GM18520 (cell line): ENCODE results near the gene PPP3R1.
"Not testable (repeated sequence)": the region's sequence is repeated elsewhere in the genome, so short reads cannot be mapped to it uniquely, and the experiment has no call there.

Source experiments
- ATAC-seq: cut with Tn5 transposase; IDR thresholded peaks from one replicate; pipeline ENCODE4 v1.9.1; 2021; ENCODE audit not compliant: unreplicated experiment

The PPP3R1 gene

GRCh38 chr2:68190991-68191731 lies 61.2 kb downstream of the PPP3R1 start:
- ATAC-seq, result no peak

- no peak for ATAC-seq
Measured at GRCh38 chr2:68189991-68190784, 62.1 kb downstream of the PPP3R1 start.

GRCh38 chr2:68188831-68189230 lies 63.5 kb downstream of the PPP3R1 start:
- no peak for ATAC-seq

GRCh38 chr2:68187329-68187728 lies 65.0 kb downstream of the PPP3R1 start:
- no peak for ATAC-seq

- ATAC-seq, result no peak
Measured at GRCh38 chr2:68185541-68186164, 66.7 kb downstream of the PPP3R1 start.

- no peak for ATAC-seq
Measured at GRCh38 chr2:68182902-68183301, 69.4 kb downstream of the PPP3R1 start.

GRCh38 chr2:68178954-68179627 lies 73.2 kb downstream of the PPP3R1 start:
- ATAC-seq, result no peak

GRCh38 chr2:68178432-68178831 lies 73.9 kb downstream of the PPP3R1 start:
- ATAC-seq, result no peak

GRCh38 chr2:68177541-68177940 lies 74.8 kb downstream of the PPP3R1 start:
- no peak for ATAC-seq

- no peak for ATAC-seq
Measured at GRCh38 chr2:68176657-68177056, 75.7 kb downstream of the PPP3R1 start.

- not testable (repeated sequence) for ATAC-seq
Measured at GRCh38 chr2:68175210-68175609, 77.1 kb downstream of the PPP3R1 start.

GRCh38 chr2:68172990-68173700 lies 79.2 kb downstream of the PPP3R1 start:
- ATAC-seq, result no peak

- ATAC-seq, result no peak
Measured at GRCh38 chr2:68172521-68172920, 79.8 kb downstream of the PPP3R1 start.

- ATAC-seq, result no peak
Measured at GRCh38 chr2:68171684-68172083, 80.6 kb downstream of the PPP3R1 start.

GRCh38 chr2:68171146-68171545 lies 81.2 kb downstream of the PPP3R1 start:
- no peak for ATAC-seq

- ATAC-seq, result no peak
Measured at GRCh38 chr2:68169308-68169707, 83.0 kb downstream of the PPP3R1 start.

GRCh38 chr2:68167186-68167585 lies 85.1 kb downstream of the PPP3R1 start:
- no peak for ATAC-seq

GRCh38 chr2:68163641-68164040 lies 88.7 kb downstream of the PPP3R1 start:
- ATAC-seq, result no peak

GRCh38 chr2:68158134-68158447 lies 94.2 kb downstream of the PPP3R1 start:
- no peak for ATAC-seq

- ATAC-seq, result peak; percentile 83
Measured at GRCh38 chr2:68157402-68158133, 94.8 kb downstream of the PPP3R1 start, which contains the start of gene PNO1. PNO1 (plus strand) TSS chr2:68157888; CDS start chr2:68157935, 47 bp downstream.
